NCI-H2171 (cell line): ENCODE results near the gene POU2F2.

Experiments
- DNase-seq: peaks from one replicate; lab custom pipeline; 2025; lab: John Stamatoyannopoulos, UW

Gene POU2F2

DNA sequence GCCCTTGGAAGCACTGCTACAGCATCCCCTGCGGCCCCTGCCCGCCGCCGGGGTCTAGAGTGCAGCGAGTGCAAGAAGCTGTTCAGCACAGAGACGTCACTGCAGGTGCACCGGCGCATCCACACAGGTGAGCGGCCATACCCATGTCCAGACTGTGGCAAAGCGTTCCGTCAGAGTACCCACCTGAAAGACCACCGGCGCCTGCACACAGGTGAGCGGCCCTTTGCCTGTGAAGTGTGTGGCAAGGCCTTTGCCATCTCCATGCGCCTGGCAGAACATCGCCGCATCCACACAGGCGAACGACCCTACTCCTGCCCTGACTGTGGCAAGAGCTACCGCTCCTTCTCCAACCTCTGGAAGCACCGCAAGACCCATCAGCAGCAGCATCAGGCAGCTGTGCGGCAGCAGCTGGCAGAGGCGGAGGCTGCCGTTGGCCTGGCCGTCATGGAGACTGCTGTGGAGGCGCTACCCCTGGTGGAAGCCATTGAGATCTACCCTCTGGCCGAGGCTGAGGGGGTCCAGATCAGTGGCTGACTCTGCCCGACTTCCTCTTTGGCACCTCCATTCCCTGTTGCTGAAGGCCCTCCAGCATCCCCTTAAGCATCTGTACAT, 51.4 kb downstream of the POU2F2 start:
- no peak for DNase-seq

DNA sequence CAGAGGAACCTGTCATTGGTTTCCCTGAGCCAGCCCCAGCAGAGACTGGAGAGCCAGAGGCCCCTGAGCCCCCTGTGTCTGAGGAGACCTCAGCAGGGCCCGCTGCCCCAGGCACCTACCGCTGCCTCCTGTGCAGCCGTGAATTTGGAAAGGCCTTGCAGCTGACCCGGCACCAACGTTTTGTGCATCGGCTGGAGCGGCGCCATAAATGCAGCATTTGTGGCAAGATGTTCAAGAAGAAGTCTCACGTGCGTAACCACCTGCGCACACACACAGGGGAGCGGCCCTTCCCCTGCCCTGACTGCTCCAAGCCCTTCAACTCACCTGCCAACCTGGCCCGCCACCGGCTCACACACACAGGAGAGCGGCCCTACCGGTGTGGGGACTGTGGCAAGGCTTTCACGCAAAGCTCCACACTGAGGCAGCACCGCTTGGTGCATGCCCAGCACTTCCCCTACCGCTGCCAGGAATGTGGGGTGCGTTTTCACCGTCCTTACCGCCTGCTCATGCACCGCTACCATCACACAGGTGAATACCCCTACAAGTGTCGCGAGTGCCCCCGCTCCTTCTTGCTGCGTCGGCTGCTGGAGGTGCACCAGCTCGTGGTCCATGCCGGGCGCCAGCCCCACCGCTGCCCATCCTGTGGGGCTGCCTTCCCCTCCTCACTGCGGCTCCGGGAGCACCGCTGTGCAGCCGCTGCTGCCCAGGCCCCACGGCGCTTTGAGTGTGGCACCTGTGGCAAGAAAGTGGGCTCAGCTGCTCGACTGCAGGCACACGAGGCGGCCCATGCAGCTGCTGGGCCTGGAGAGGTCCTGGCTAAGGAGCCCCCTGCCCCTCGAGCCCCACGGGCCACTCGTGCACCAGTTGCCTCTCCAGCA, 52.1 kb downstream of the POU2F2 start:
- no peak for DNase-seq

DNA sequence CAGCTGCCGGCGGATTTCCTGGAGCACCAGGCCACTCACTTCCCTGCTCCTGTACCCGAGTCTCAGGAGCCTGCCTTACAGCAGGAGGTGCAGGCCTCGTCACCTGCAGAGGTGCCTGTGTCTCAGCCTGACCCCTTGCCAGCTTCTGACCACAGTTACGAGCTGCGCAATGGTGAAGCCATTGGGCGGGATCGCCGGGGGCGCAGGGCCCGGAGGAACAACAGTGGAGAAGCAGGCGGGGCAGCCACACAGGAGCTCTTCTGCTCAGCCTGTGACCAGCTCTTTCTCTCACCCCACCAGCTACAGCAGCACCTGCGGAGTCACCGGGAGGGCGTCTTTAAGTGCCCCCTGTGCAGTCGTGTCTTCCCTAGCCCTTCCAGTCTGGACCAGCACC, 53.0 kb downstream of the POU2F2 start:
- DNase-seq = no peak

DNA sequence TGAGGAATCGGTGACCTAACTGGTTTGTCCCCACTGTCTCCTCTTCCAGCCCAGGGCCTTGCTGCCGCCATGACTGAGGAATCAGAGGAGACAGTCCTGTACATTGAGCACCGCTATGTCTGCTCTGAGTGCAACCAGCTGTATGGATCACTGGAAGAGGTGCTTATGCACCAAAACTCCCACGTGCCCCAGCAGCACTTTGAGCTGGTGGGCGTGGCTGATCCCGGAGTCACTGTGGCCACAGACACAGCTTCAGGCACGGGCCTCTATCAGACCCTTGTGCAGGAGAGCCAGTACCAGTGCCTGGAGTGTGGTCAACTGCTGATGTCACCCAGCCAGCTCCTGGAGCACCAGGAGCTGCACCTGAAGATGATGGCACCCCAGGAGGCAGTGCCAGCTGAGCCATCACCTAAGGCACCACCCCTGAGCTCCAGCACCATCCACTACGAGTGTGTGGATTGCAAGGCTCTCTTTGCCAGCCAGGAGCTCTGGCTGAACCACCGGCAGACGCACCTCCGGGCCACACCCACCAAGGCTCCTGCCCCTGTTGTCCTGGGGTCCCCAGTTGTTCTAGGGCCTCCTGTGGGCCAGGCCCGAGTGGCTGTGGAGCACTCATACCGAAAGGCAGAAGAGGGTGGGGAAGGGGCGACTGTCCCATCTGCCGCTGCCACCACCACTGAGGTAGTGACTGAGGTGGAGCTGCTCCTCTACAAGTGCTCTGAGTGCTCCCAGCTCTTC, 53.5 kb downstream of the POU2F2 start:
- DNase-seq = no peak

DNA sequence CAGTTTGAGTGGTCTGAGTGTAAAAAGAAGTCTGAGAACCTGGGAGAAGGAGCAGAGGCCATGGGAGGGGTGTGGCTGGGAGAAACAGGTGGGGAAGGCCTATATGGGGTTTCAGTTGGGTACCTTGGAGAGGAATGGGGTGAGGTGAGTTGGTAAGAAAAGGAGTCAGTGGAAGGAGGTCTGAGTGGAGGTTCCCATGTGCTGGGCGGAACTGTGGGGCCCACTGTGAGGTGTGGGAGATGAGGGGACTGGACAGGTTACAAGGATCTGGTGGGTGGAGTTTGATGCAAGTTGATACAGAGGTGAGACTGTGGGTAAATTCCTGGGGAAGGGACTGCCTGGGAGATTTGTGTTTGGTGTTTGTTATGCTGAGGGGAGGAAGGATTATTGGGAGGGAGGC, 54.2 kb downstream of the POU2F2 start:
- DNase-seq = no peak

DNA sequence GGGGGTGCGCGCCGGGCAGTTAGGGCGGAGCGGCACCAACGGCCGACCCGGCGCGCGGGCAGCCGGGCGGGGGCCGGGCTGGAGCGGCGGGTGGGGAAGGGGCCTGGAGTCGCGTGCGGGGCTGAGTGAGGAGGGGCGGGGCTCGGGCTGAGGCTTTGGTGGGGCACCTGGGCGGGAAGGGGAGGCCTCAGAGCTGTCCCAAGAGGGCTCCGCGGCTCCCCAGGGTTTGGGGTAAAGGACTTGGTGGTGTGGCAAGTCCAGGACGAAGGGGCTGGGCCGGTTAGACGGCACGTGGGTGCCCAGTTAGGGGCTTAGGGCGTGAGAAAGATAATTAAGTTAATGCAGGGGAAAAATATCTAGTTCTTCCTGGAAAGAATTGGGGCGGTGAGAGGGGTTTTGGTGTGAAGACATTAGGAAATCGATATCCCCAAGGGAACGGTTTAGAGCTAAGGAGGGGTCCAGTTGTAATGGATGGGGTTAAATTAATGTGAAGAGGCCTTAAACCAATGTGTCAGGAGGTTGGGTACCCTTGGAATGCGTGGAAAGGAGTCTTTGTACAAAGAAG, 55.8 kb downstream of the POU2F2 start:
- peak; percentile 50 for DNase-seq

DNA sequence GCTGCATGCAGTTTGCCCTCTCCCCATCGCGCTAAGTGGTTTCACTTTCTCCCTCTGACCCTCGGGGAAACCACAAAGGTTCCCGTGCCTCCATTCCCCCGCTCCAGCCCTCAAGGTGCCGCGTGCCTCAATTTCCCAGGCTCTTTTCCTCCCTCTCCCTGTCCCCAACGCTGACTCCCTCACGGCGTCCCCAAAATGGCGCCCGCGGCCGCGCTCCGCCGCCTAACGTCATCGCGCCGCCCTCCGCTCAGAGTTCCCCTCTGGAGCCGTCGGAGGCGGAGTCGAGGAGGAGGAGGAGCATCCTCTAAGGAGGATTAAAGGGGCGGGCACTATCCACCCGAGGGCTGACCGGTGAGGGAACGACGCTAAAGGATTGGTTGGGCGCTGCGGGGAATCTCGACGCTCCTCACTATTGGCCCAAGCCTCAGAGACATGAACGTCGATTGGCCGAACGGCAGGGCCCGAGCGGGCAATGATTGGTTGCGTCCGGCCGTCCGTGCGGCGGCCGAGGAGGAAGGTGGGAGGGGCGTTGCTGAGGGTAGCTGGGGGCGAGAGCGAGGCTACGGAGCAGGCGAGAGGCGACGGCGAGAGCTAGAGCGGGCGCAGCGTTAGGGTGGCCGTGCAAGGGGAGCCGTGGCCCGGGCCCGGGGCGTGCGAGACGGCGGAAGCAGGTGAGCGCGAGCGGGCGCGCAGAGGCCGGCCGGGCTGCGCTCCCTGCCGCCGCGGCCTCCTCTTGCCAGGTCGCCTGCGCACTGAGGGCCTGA, 56.4 kb downstream of the POU2F2 start, which contains the start of gene ZNF574:
TSS of gene ZNF574 (plus strand) at position 551 of the 764 bp plus-strand sequence. CDS start 2,441 bp downstream, outside the sequence.
- DNase-seq = peak; percentile 99

DNA sequence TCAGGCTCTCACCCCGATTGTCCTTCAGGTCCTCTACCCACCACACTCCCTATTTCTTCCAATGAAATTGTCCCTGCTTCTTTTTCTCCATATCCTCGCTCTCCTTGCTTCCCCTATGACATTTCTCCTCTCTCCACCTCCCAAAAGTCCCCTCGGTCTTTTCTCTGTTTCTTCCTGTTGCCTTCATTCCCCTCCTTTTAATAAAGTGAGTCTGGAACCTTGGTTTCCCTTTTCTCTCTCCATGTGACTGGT, 57.0 kb downstream of the POU2F2 start:
- DNase-seq = no peak

DNA sequence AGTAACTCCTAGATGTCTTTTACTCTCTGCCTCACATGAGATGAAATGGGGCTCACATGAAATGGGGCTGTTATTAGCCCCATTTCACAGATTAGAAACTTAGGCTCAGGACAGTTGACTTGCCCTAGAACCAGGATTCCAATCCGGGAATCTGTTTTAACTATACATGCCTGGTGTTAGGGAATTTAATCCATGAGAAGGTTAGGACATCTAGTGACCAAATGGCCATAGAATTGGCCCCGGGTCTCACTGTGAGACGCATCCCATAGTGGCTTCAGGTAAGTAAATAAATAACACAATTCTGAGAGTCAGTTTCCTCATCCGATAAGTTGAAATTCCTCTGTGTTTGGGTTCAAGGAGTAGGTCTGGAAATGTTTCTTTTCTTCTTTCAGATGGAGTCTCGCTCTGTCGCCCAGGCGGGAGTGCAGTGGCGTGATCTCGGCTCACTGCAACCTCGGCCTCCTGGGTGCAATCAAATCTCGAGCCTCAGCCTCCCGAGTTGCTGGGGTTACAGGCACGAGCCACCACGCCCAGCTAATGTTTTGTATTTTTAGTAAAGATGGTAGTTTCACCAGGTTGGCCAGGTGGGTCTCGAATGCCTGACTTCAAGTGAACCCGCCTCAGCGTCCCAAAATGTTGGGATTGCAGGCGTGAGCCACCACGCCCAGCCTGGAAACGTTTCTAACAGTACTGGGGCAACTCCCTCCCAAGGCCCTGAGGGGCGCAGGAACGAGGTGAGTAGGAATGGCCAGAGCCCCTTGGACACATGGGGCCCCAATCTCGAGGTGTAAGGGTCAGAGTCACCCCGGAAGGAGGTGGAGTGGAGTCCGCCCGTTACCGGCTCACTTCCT, 57.5 kb downstream of the POU2F2 start:
- DNase-seq = no peak

DNA sequence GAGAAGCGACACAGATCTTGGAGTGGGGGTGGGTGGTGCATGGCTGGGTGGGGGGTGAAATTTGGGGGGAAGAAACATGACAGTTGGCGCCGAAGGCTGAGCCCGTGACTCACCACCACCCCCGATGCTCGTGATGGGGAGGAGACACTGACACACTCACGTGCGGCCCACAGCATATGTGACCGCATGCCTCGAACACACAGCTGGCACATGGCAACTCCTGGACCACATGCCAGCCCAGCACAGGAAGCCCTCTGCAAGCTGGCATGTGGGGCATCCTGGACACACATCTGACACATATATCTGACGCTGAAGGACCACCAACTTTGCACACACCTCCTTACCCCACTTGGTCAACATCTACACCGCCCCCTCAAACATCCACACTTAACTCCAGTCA, 61.0 kb downstream of the POU2F2 start:
- no peak for DNase-seq

DNA sequence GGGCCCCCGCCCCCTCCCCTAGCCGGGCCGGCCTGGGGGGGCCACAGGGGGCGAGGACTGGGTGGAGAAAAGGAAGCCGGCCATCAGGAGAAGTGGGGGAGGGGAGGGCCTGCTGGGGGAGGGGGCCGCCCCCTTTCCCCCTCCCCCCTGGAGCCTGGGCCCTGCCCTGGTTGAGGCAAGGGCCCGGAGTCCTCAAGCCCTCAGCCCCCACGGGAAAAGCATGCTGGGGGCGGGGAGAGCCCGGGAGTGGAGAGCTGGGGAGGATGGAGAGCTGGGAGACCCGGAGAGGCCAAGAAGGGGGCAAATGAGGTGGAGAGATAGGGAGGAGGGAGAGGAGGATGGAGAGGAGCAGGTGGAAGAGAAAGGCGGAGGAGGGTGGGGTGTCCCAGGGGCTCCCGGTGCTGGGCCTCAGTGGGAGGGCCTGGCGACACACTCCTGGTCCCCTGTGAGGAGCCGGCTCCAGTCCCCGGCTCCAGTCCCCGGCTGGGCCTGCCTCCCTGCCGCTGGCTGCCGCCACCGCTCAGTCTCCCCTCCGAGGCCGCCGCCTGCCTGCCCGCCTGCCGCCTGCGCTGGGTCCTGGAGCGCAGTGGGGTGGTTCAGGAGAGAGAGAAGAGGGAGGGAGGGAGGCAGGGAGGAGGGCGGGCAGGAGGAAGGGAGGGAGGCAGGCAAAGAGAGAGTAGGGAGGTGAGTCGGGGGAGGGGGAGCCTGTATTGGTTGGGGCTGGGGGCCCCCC, 62.5 kb downstream of the POU2F2 start, which contains the start of gene GRIK5:
TSS of gene GRIK5 (minus strand) at position 588 of the 733 bp plus-strand sequence. CDS start 4,436 bp downstream, outside the sequence.
- DNase-seq = peak; percentile 82

DNA sequence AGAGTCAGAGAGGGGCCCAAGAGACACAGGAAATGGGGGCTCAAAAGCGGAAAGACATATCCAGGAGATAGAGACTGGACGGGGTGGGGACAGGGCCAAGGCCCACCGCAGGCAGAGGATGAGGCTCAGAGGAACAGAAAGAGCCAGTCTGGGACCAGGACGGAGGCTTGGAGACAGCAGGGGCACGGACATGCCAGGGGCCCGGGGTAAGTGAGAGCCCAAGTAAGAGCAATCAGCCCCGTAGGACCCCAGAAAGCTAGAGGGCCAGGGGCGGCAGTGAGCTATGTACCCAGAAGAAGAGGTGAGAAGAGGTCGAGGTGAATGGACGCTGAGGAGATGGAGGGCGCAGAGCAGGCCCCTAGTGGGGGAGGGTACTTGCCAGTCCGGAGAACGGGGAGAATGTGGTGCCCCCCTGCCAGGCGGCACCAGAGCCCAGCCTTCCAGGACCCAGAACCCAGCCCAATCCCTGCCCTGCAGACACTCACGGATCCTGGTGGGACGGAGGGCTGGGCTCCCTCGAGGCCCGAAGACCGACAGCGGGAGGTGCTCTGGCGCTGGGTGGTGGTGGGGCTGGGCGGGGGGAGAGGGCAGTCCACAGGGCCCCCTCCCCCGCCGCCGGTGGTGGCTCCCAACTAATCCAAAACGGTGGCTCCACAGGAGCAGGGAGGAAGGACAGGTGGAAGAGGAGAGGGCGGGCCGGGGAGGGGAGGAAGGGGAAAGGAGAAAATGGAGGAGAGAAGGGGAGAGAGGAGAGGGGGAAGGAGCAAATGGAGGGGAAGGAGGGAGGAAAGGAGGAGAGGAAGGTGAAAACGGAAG, 63.3 kb downstream of the POU2F2 start:
- DNase-seq = no peak

DNA sequence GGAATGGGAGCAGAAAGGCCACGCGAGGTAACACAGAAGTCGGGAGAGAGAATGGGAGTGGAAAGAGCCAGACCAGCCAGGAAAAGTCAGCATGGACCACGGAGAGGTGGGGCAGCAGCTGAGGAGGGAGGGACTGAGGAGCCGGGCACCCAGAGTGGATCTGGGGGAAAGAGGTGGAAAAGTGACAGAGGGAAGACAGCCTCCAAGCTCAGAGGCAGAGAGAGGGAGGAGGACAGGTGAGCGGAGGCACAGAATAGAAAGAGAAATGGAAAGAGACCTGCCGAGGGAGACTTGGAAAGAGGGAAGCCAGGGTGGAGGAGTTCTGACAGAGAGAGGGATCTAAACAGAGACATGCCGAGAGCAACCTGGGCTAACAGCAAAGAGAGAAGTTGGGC, 63.9 kb downstream of the POU2F2 start:
- no peak for DNase-seq

DNA sequence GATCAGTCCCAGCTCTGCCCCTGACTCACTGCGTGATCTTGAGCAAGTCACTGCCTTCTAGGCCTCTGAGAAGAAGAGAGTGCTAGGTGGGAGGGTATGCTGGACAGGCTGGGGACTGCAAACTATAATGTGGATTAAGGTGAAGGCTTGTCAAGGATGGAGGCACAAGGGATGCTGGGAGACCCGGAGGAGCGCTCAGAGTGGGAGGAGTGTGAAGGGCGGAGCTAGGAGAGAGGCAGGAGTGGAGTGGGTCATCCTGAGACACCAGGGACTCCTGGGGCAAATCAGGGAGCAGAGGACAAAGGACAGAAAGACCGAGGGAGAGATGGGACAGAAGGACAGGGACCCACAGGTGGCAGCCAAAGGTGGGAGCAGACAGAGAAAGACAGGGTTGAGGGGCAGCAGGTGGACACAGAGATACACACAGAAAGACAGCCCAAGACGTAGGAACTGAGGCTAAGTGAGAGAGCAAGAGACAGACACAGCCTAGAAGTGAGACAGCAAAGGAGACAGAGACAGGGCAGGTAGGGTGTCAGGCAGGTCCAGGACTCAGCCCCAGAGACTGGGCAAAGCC, 64.8 kb downstream of the POU2F2 start:
- DNase-seq = no peak

DNA sequence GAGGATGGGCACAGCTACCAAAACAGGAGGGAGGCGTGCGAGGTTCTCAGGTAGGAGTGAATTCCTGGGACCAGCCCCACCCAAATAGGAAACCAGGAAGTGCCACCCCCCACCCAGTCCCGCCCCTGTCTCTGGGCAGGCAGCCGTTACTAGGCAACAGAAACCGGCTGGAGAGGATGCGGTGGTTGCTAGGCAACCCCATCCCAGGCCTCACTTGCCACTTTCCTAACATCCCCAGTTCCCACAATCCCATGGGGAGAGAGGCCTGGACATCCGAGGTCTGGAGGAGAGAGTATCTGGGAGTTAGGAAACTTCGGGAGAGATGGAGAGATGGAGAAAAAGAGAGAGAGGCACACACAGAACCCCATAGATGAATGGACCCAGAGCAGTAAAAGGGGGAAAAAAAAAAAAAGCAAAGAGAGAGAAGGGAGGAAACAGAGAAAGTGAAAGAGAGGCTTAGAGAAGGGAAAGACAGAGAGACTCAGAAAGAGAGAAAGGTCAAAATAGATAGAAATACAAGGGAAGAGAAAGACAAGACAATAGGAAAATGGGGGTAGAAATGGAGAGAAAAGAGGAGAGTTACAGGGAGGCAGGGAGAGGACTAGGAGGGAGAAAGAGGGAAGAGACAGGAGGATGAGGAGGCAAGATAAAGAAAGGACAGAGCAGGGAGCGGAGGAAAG, 66.0 kb downstream of the POU2F2 start:
- DNase-seq = no peak

DNA sequence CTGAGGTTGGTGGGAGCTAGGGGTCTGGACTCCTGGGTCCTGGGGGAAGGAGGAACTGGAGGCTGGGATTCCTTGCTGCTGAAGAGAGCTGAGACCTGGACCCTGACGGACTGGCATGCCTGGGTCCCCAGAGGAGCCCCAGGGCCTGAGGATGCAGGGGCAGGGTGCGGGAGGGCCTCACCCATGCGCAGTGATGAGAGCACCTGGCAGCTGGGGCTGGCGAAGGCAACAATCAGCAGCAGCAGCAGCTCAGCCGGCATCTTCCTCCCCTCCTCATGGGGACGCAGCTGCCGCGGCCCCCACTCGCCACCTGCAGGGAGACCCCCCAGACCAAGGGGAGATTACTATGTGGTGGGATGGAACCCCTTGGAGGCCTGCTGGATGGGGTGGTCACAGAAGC, 66.7 kb downstream of the POU2F2 start:
- DNase-seq = no peak

DNA sequence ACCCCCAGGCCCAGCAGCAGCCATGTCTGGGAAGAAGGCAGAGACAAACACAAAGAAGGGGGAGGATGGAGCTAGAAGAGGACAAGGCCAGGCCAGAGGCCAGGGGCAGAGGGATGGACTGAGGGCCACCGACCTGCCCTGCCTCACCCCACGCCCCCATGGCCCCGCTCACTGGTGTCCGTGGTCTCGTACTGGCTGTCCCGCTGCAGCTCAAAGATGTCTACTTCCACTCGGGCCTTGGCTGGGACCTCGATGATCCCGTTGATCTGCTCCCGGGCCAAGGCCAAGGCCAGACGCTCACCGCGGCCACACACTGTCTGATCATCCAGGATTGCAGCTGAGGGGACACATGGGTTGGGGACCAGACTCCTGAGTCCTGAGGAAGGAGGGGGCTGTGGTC, 67.2 kb downstream of the POU2F2 start:
- DNase-seq = no peak

DNA sequence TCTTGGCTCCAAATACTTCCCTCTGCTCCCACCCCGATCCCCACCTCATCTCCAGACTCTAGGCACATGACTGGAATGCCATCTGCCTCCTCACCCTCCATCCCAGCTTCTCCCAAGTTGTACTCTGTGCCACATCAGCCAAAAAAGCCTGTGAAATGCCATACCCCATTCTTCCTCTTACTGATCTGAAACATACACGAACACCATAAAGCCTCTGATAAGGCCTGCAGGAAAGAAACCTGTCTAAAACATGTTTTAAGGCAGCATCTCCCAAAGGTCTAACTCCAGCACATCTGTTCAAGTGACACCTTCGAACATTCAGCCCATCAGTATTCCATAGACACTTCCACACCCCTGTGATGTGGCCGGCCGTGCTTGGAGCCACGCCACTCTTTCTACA, 67.8 kb downstream of the POU2F2 start:
- no peak for DNase-seq
